ENCODE data around the gene ATP7B.
A peak's percentile ranks its signal among the peaks of the same experiment; 100 is the strongest.
"Not testable (repeated sequence)": the region's sequence is repeated elsewhere in the genome, so short reads cannot be mapped to it uniquely, and the experiment has no call there.

ATP7B gene

DNA sequence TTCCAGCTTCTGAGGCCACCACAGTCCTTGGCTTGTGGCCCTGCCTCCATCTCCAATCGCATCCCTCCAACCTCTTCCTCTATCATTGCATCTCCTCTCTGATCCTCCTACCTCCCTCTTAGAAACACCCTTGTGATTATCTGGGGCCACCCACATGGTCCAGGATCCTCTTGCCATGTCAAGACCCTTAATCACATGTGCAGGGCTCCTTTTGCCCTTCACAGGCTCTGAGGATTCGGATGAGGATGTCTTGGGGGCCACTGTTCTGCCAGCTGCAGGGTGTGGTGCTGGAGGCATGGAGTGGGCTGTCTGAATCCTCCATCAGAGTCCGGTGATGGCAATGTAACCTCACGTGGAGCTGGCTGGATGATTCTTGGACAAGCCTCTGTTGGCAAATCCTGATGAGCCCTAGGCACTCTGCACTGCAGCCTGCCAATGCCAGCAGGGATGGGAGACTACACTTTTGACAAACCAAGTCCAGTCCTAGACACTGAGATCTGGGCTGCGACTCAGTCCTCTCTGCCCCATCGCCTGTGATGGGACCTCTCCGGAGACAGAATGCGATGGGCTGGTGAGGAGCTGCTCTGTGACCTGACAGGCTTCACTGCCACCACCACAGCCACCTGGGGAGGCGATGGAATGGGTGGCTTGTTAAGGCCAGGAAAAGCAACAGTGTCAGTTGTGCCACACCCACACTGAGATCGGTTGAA lies 88.3 kb downstream of the ATP7B start:
- DNase-seq (ENCODE audit: low read depth): no peak

DNA sequence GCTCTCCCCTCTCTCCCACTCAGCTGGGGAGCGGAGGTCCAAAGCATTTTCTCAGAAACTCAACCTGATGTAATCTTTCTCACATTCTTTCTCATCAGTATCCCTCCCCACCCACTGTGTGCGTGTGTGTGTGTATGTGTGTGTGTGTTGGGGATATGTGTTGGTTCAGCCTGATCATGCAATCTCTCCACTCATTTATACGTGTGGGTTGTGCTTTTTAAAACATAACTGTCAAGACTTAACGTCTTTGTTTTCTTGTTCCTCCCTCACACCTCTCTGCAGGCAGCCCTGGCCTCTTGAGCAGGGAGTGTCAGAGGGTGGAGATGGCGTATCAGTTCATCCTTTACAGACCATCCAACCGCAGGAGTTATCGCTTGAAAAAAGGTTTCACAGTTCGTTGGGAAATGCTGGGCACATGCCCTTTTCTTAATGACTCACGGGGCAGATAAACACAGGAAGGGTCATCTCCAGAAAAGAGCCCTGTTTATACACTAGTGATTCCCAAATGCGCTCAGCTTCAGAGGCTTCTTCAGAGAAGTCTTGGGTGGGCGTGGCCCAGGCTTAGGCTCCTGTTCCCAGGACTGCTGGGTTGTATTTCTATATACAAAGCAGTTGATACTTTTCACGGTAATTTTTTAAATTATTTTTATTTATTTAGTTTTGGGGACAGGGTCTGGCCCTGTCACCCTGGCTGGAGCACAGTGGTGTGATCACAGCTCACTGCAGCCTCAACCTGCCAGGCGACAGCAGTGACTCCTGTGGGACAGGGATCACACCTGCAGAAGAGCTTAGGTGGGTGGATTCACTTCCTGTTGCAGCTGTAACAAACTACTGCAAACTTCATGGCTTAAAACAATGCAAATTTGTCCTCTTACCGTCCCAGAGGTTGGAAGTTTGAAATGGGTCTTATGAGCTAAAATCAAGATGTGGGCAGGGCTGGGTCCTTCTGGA lies 89.2 kb downstream of the ATP7B start:
- no peak for DNase-seq (ENCODE audit: low read depth)

DNA sequence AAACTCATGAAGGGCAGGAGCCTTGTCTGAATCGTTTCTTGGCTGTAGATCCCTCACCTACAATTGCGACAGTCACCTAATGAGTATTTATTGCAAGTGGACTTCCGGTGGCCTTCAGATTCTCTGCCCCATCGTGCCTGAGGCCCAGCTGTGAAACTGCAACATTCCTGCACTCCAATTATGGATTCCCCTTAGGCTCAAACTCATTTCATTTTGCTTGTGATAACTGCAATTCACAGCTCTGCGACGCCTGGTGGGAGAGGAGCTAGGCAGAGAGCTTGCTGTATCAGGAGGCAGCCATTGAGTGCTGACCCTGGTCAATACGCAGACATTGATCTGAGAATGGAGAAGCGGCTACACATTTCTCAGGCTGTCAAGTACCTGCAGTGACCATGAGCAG lies 90.5 kb downstream of the ATP7B start:
- DNase-seq (ENCODE audit: low read depth): no peak

- no peak for DNase-seq (ENCODE audit: low read depth)
Observed at GRCh38 chr13:51920267-51920666, 91.0 kb downstream of the ATP7B start.

DNA sequence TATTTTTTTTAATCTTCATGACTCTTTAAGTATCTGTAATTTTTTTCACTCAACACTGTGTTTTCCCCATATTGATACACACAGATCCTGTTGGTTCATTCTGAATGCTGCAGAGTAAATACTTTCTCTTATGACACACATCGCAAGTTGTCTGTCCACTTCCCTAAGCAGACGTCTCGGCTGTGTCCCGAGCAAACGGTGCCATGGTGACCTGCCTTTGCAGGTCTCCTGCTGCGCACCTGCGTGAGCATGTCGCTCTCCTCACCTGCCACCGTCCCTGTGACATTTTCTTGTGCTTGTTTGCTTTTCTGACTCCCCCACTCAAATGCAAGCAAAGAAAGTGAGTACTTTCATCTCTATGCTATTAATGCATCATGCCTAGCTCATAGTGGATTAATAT lies 91.7 kb downstream of the ATP7B start:
- no peak for DNase-seq (ENCODE audit: low read depth)

DNA sequence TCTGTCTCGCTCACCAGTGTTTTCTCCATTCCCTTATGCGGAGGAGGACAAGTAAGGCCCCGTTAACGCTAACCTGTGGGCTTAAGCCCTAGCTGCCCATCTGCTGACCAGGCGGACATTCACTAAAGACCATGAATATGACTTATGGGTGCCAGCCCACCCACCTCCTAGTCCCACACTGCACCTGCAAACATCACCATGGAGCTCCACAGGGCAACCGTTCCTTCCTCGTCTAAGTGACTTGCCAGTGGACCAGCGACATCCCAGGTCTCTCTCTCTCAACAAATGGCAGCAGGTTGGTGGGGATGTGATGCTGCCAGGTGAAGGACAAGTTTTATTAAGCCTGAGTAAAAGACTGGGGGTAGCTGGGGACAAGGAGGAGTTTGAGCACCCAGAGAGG lies 94.3 kb downstream of the ATP7B start:
- DNase-seq (ENCODE audit: low read depth): no peak

- DNase-seq (ENCODE audit: low read depth): no peak
Observed at GRCh38 chr13:51916051-51916818, 95.0 kb downstream of the ATP7B start.

DNA sequence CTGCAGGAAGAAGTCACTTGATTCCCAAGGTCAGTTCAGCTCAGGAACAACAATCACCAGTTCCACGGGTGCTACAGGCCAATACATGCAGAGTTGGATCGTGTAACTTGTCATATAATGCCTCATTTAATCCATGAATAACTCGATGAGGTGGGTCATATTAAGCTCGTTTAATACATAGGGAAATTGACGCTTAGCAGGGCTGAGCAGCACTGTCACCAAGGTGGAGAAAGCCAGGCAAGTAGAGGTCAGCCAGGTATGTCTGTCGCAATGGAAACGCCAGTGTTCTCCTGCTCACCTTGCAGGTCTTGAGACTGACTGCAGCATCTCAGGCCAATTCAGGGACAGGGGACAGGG lies 97.1 kb downstream of the ATP7B start:
- no peak for DNase-seq (ENCODE audit: low read depth)

GRCh38 chr13:51913421-51914136 lies 97.7 kb downstream of the ATP7B start:
- no peak for DNase-seq (ENCODE audit: low read depth)

DNA sequence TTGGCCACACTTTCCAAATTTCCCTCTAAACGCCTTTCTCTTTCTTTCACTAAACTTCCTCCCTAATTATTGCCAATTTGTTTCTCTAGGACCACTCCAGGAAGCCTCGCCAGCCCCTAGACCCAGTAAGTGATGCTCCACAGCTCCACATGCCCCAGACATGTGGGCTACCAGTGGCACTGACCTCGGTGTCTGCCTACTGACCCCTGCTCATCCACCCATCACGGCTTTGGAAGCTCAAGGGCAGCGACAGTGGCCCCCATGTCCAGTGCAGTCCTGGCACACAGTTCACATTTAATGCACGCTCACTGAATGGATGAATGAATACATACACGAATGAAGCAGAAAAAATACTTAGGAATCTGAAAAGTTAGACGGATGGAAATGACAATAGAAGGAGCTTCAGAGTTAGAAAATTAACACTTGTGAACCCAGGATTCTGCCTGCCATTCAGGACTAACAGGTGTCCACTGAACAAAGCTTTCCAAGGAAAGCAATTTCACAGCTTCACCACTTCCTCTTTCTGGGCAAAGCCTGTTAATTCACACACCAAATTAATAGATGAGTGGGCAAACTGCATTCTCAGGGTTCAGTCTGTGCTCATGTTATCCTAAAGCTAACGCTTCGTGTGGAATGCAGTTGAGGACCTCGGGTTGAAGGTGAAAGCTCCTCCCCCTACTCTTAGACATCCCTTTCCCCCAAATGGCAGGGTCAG lies 98.6 kb downstream of the ATP7B start:
- DNase-seq (ENCODE audit: low read depth): no peak

DNA sequence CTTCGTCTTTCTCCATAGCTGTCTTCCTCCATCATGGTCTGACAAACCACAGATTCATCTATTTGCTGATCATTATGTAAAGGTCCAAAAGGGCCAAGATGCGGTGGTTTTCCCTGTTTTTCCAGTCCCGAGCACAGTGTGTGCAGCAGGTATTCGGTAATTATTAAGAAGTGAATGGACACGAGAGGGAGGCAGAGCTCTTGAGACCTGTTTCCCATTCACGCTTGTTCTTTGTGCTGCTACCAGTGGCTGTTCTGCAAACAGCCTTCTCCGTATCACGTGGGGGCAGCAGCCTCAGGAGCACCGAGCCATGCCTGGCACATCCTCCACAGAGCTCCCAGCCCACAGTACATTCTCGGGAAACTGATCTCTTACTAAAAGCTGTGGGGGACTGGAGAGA lies 99.2 kb downstream of the ATP7B start:
- no peak for DNase-seq (ENCODE audit: low read depth)

- DNase-seq (ENCODE audit: low read depth): no peak
Observed at GRCh38 chr13:51910508-51910907, 100.7 kb downstream of the ATP7B start.

DNA sequence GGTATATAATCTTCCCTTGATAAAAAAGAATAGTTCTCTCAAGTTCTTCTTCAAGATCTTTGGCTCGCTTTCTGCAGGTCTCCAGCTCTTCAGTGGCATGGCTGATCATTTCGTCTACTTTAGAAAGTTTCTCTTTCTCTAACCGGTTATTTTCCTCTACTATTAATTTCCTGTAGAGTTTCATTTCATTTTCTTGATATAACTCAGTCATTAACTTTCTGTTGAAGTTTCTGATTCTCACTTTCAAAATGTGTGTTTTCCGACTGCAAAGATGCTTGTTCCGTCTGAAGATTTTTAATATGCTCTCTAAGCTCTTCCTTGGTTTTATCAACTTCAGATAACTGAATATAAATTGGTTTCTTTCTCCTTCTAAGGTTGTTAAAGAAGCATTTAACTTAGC lies 102.0 kb downstream of the ATP7B start:
- DNase-seq (ENCODE audit: low read depth): not testable (repeated sequence)

- DNase-seq (ENCODE audit: low read depth): no peak
Observed at GRCh38 chr13:51907040-51907732, 104.1 kb downstream of the ATP7B start.

DNA sequence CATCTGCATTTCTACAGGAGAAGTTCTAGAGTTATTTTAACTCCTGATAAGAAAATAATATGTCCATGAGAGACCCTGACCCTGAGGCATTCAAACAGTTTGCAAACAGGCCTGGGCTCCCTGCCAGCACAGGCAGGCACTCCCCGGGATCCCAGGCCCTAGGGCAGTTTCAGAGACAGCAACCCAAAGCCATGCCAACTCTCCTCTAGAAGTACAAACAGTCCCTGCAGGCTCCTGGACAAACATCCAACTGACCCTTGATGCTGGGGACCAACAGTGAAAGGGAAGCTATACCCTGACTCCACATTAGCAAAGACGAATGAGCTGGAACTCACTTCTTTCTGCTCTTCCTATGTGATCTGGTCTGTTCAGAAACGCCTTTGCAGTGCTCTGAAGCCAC lies 104.7 kb downstream of the ATP7B start:
- DNase-seq (ENCODE audit: low read depth): no peak

DNA sequence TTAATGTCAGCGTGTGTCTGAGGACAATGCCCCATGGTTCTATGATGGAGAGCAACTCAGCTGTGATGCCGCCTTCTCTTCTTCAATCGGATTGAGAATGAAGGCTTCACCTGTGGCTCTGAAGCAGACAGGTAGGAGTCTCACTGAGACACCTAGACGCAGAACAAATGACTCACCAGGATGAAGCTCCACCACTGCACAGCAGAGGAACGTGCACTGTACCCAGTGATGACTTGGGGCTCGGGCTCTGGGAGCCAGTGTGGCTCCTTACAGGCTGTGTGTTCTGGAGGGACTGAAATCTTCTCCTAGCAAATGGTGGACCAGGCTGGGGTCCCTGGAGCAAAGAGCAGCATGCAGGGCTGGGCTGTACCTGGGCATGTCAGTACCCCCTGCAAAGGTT lies 105.5 kb downstream of the ATP7B start:
- DNase-seq (ENCODE audit: low read depth): no peak

DNA sequence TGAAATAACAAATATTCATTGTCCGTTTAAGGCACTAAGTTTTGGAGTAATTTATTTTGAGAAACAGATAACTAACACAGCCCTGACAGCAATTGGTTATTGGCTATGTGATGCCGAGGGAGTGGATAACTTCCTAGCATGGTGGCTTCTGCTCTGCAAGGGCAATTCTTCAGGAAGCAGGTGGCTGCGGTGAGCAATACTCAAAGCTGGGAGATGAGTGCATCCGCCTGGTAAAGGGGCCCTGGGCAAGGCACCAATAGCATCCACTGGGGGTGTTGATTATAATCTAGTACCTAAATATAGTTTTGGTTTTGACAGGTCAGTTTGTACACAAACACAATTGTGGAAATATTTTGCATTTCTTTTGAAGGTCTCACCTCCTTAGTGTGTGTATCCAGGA lies 108.5 kb downstream of the ATP7B start:
- DNase-seq (ENCODE audit: low read depth): no peak

- no peak for DNase-seq (ENCODE audit: low read depth)
Observed at GRCh38 chr13:51900471-51900870, 110.8 kb downstream of the ATP7B start.

DNA sequence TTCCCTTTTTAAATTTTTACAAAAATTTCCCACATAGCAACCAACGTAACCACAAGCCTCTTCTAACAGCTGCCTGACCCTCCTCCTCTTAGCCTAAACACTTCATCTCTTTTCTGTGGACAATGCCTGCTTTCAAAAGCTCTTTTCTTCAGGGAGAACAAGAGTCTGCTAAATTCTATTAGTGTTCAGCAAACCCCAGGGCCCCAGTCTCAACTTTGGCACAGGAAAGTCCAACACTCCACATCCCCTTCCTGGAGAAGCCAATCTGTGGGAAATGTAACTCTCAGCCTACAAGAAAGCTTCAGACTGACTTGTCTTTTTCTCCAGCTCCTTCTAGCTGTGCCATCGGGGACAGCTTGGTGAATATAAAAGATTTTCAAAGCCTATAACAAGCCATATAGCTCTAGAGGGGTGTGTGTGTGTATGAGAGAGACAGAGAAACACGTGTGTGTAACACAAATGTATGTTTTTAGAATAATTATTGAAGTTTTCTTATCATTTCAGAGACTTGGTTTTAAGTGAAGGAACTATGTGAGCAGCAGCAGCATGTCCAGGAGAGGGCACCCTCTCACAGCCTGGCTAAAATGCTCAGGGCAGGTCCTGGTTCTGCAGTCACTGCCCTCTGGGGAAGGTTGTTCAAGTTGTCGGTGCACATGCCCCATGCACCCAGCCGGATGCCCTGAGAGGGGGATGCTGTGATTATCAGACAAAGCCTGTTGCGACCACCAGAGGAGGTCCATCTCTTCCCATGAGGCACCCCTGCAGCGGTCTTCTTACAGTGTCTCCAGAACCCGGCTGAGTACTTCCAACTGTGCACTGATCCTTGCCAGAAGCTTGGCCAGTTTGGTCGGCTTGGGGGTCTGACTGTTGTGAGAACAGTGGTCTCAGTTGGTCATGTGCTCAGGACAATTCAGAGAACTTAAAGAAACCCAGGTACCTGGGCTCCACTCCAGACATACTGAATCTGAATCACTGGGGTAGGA lies 115.1 kb downstream of the ATP7B start:
- DNase-seq (ENCODE audit: low read depth): peak; percentile 70

DNA sequence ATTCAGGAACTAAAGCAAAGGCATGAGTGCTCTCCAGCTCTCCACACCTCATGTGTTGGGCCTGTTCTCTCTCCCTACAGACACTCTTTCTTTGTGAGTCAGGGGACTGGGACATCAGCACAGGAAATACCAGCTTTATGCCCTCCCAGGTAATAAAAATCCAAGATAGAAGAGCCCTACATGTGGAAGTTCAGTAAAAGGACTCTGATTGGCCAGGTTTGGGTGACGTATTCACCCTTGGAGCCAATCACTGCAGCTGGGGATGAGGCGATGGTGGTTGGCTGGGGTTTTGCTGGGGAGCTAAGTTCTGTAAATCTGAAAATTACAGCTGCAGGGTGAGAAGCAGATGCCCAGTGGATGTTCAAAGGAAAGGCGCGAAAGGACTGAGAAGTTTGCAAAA lies 117.0 kb downstream of the ATP7B start:
- DNase-seq (ENCODE audit: low read depth): no peak
